BLaER1 (cell line): Measurements from ENCODE around the gene CDHR1.

ENCODE experiments used
- H3K27ac ChIP-seq: shearing (Covaris generic); formaldehyde crosslinking; 2 replicates; pipeline ENCODE4 v1.8.1; 2022
- H3K27me3 ChIP-seq: shearing (Covaris generic); formaldehyde crosslinking; 2 replicates; pipeline ENCODE4 v1.8.1; 2022
- H3K36me3 ChIP-seq: shearing (Covaris generic); formaldehyde crosslinking; 2 replicates; pipeline ENCODE4 v1.8.1; 2022
- H3K4me1 ChIP-seq: shearing (Covaris generic); formaldehyde crosslinking; 2 replicates; pipeline ENCODE4 v1.8.1; 2022
- H3K4me2 ChIP-seq: shearing (Covaris generic); formaldehyde crosslinking; 2 replicates; pipeline ENCODE4 v1.8.1; 2022
- H3K4me3 ChIP-seq: shearing (Covaris generic); formaldehyde crosslinking; 2 replicates; pipeline ENCODE4 v1.8.1; 2022
- H3K9ac ChIP-seq: shearing (Covaris generic); formaldehyde crosslinking; 2 replicates; pipeline ENCODE4 v1.8.1; 2022
- H3K9me3 ChIP-seq: shearing (Covaris generic); formaldehyde crosslinking; 2 replicates; pipeline ENCODE4 v1.8.1; 2022
- H4K20me1 ChIP-seq: shearing (Covaris generic); formaldehyde crosslinking; 2 replicates; pipeline ENCODE4 v1.8.1; 2022
- Cebpa-rat ChIP-seq: shearing (Covaris generic); IDR thresholded peaks from 2 replicates; pipeline ENCODE4 v1.8.1; 2022

Gene CDHR1

GRCh38 chr10:84237199-84238051 lies 43.1 kb downstream of the CDHR1 start:
- H4K20me1 ChIP-seq, result no peaks in the 10 kb centered on the region
- no peaks in the 10 kb centered on the region for H3K36me3 ChIP-seq
- no peak overlapping the region for H3K4me2 ChIP-seq
- H3K4me1 ChIP-seq, result no peaks in the 10 kb centered on the region
- no peaks in the 10 kb centered on the region for H3K27me3 ChIP-seq
- H3K4me3 ChIP-seq, result no peak overlapping the region
- no peak overlapping the region for H3K9ac ChIP-seq
- no peak for TF ChIP-seq Cebpa-rat
- H3K27ac ChIP-seq, result no peak overlapping the region
- H3K9me3 ChIP-seq, result peaks cover 7% of the 10 kb centered on the region; the same call in 1 of the 2 replicates

GRCh38 chr10:84238909-84239308 lies 44.6 kb downstream of the CDHR1 start:
- Histone ChIP-seq H3K36me3 (no peaks in the 10 kb centered on the region), H3K4me1 (no peaks in the 10 kb centered on the region), H3K27ac (no peak overlapping the region), H3K4me3 (no peak overlapping the region), H3K9ac (no peak overlapping the region), H3K27me3 (no peaks in the 10 kb centered on the region), H3K9me3 (peaks cover 7% of the 10 kb centered on the region; the same call in 1 of the 2 replicates), H3K4me2 (no peak overlapping the region), H4K20me1 (no peaks in the 10 kb centered on the region)
- TF ChIP-seq Cebpa-rat, result no peak

- Histone ChIP-seq H3K4me3 (no peak within 1 kb of the TSS), H3K9me3 (peaks cover 7% of the 10 kb centered on the region; the same call in 1 of the 2 replicates), H3K4me1 (no peaks in the 10 kb centered on the region), H3K27ac (no peak within 1 kb of the TSS), H3K4me2 (no peak within 1 kb of the TSS), H3K36me3 (no peaks in the 10 kb centered on the region), H3K9ac (no peak within 1 kb of the TSS), H4K20me1 (no peaks in the 10 kb centered on the region), H3K27me3 (no peaks in the 10 kb centered on the region)
- TF ChIP-seq Cebpa-rat, result no peak
Measured at GRCh38 chr10:84241185-84241790, 47.0 kb downstream of the CDHR1 start, which contains the start of gene LRIT1. Gene LRIT1, minus strand, starts transcription at chr10:84241546. Its CDS starts 107 bp downstream, at chr10:84241439.

GRCh38 chr10:84243759-84244158 lies 49.4 kb downstream of the CDHR1 start:
- no peak for TF ChIP-seq Cebpa-rat
- Histone ChIP-seq H3K4me3 (no peak overlapping the region), H4K20me1 (no peaks in the 10 kb centered on the region), H3K27ac (no peak overlapping the region), H3K27me3 (no peaks in the 10 kb centered on the region), H3K36me3 (no peaks in the 10 kb centered on the region), H3K9ac (no peak overlapping the region), H3K9me3 (no peaks in the 10 kb centered on the region), H3K4me2 (no peak overlapping the region), H3K4me1 (no peaks in the 10 kb centered on the region)

GRCh38 chr10:84244651-84245270 lies 50.4 kb downstream of the CDHR1 start, which contains the start of gene RGR:
Gene RGR, plus strand, starts transcription at chr10:84245053. Its CDS starts 38 bp downstream, at chr10:84245091.
- Histone ChIP-seq H3K9ac (no peak within 1 kb of the TSS), H3K4me3 (no peak within 1 kb of the TSS), H3K27ac (no peak within 1 kb of the TSS), H3K27me3 (no peaks in the 10 kb centered on the region), H3K36me3 (no peaks in the 10 kb centered on the region), H4K20me1 (no peaks in the 10 kb centered on the region), H3K9me3 (no peaks in the 10 kb centered on the region), H3K4me1 (no peaks in the 10 kb centered on the region), H3K4me2 (no peak within 1 kb of the TSS)
- no peak for TF ChIP-seq Cebpa-rat

GRCh38 chr10:84247496-84247895 lies 53.2 kb downstream of the CDHR1 start:
- H4K20me1 ChIP-seq, result no peaks in the 10 kb centered on the region
- no peak overlapping the region for H3K27ac ChIP-seq
- H3K27me3 ChIP-seq, result no peaks in the 10 kb centered on the region
- H3K36me3 ChIP-seq, result no peaks in the 10 kb centered on the region
- H3K4me3 ChIP-seq, result no peak overlapping the region
- no peak for TF ChIP-seq Cebpa-rat
- no peak overlapping the region for H3K9ac ChIP-seq
- no peak overlapping the region for H3K4me2 ChIP-seq
- no peaks in the 10 kb centered on the region for H3K4me1 ChIP-seq
- no peaks in the 10 kb centered on the region for H3K9me3 ChIP-seq

GRCh38 chr10:84248794-84249193 lies 54.5 kb downstream of the CDHR1 start:
- Histone ChIP-seq H3K27ac (no peak overlapping the region), H3K9ac (no peak overlapping the region), H3K4me2 (no peak overlapping the region), H3K27me3 (no peaks in the 10 kb centered on the region), H3K4me1 (no peaks in the 10 kb centered on the region), H3K9me3 (no peaks in the 10 kb centered on the region), H4K20me1 (no peaks in the 10 kb centered on the region), H3K4me3 (no peak overlapping the region), H3K36me3 (no peaks in the 10 kb centered on the region)
- TF ChIP-seq Cebpa-rat, result no peak

GRCh38 chr10:84254552-84255478 lies 60.5 kb downstream of the CDHR1 start:
- Histone ChIP-seq H3K36me3 (no peaks in the 10 kb centered on the region), H4K20me1 (no peaks in the 10 kb centered on the region), H3K4me3 (no peak overlapping the region), H3K4me1 (no peaks in the 10 kb centered on the region), H3K9me3 (no peaks in the 10 kb centered on the region), H3K4me2 (no peak overlapping the region), H3K9ac (no peak overlapping the region), H3K27me3 (no peaks in the 10 kb centered on the region), H3K27ac (no peak overlapping the region)
- TF ChIP-seq Cebpa-rat, result no peak

- no peak for TF ChIP-seq Cebpa-rat
- H3K36me3 ChIP-seq, result no peaks in the 10 kb centered on the region
Measured at GRCh38 chr10:84256510-84257342, 62.4 kb downstream of the CDHR1 start.

More at GRCh38 chr10:84256510-84257342, 62.4 kb downstream of the CDHR1 start:
- no peak overlapping the region for H3K4me2 ChIP-seq
- no peaks in the 10 kb centered on the region for H3K4me1 ChIP-seq
- H3K27me3 ChIP-seq, result no peaks in the 10 kb centered on the region
- H3K27ac ChIP-seq, result no peak overlapping the region
- H4K20me1 ChIP-seq, result no peaks in the 10 kb centered on the region
- no peaks in the 10 kb centered on the region for H3K9me3 ChIP-seq
- no peak overlapping the region for H3K4me3 ChIP-seq
- no peak overlapping the region for H3K9ac ChIP-seq
